ENCODE data around the gene MRPL49. TPM values are rescaled to one million over a fixed set of nuclear protein-coding genes. Genes with fewer than 3 reads are reported as not detected.

MRPL49 gene
- total RNA-seq, 1 experiment from 2014 or later, result 111 TPM

DNA sequence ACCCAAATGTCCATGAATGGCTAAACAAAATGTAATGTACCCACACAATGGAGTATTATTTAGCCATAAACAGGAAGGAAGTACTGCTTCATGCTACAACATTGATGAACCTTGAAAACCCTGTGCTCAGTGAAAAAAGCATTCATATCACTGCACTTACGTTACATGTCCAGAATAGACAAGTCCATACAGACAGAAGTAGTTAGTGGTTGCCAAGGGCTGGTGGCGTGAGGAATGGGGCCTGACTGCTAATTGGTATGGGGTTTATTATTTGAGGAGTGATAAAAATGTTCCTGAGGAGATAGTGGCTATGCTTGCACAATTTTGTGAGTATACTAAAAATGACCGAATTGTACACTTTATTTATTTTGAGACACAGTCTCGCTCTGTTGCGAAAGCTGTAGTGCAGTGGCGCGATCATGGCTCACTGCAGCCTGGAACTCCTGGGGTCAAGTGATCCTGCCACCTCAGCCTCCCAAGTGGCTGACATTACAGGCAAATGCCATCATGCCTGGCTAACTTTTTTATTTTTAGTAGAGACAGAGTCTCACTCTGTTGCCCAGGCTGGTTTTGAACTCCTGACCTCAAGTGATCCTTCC lies 19.9 kb downstream of the MRPL49 start:
- no TSS peak for BruUV-seq (replicated peaks)
- DNase-seq (ENCODE audit: low read depth, low spot score) (no peak), ATAC-seq (no peak)
- H3K27ac ChIP-seq (ENCODE audit: low read length), result no peak overlapping the region
- ChIA-PET CTCF (no interaction called here), POLR2A (no interaction called here)
- no peaks in the 10 kb centered on the region for H3K36me3 ChIP-seq (ENCODE audit: control insufficient read depth, insufficient read depth, low read length)
- TF ChIP-seq, protein P1, sequence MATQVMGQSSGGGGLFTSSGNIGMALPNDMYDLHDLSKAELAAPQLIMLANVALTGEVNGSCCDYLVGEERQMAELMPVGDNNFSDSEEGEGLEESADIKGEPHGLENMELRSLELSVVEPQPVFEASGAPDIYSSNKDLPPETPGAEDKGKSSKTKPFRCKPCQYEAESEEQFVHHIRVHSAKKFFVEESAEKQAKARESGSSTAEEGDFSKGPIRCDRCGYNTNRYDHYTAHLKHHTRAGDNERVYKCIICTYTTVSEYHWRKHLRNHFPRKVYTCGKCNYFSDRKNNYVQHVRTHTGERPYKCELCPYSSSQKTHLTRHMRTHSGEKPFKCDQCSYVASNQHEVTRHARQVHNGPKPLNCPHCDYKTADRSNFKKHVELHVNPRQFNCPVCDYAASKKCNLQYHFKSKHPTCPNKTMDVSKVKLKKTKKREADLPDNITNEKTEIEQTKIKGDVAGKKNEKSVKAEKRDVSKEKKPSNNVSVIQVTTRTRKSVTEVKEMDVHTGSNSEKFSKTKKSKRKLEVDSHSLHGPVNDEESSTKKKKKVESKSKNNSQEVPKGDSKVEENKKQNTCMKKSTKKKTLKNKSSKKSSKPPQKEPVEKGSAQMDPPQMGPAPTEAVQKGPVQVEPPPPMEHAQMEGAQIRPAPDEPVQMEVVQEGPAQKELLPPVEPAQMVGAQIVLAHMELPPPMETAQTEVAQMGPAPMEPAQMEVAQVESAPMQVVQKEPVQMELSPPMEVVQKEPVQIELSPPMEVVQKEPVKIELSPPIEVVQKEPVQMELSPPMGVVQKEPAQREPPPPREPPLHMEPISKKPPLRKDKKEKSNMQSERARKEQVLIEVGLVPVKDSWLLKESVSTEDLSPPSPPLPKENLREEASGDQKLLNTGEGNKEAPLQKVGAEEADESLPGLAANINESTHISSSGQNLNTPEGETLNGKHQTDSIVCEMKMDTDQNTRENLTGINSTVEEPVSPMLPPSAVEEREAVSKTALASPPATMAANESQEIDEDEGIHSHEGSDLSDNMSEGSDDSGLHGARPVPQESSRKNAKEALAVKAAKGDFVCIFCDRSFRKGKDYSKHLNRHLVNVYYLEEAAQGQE (IDR thresholded peaks at IDR 0.05; ENCODE audit: insufficient read depth in 1 of 2, low read depth in 2 of 2, low read length in 1 of 2), result no peak
- TF ChIP-seq TCF7L2 (IDR thresholded peaks at IDR 0.05; ENCODE audit: low read depth, low read length) (no peak), SIN3A (IDR thresholded peaks at IDR 0.05; ENCODE audit: borderline replicate concordance, insufficient read depth, low read depth, low read length) (no peak), POLR2AphosphoS5 (IDR thresholded peaks at IDR 0.05; ENCODE audit: low read depth, low read length) (no peak)
- TF ChIP-seq, protein P2, sequence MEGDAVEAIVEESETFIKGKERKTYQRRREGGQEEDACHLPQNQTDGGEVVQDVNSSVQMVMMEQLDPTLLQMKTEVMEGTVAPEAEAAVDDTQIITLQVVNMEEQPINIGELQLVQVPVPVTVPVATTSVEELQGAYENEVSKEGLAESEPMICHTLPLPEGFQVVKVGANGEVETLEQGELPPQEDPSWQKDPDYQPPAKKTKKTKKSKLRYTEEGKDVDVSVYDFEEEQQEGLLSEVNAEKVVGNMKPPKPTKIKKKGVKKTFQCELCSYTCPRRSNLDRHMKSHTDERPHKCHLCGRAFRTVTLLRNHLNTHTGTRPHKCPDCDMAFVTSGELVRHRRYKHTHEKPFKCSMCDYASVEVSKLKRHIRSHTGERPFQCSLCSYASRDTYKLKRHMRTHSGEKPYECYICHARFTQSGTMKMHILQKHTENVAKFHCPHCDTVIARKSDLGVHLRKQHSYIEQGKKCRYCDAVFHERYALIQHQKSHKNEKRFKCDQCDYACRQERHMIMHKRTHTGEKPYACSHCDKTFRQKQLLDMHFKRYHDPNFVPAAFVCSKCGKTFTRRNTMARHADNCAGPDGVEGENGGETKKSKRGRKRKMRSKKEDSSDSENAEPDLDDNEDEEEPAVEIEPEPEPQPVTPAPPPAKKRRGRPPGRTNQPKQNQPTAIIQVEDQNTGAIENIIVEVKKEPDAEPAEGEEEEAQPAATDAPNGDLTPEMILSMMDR (IDR thresholded peaks at IDR 0.05), result no peak
- no peaks in the 10 kb centered on the region for H3K4me1 ChIP-seq (ENCODE audit: control insufficient read depth, insufficient read depth, low read length)
- in situ Hi-C loops (cut with HindIII; ENCODE audit: low pct_unique_long_range_greater_than_20kb, low sequenced_read_pairs) (no loop called here), intact Hi-C loops (cut with micrococcal nuclease; ENCODE audit: unreplicated experiment) (no loop called here)
- no peaks in the 10 kb centered on the region for H3K27me3 ChIP-seq (ENCODE audit: control insufficient read depth, insufficient read depth, low read length)
- no peaks in the 10 kb centered on the region for H3K9me3 ChIP-seq (ENCODE audit: control insufficient read depth, insufficient read depth, low read depth, low read length)
- no peak overlapping the region for H3K4me3 ChIP-seq (ENCODE audit: low read depth in 2 of 2, low read length in 2 of 2)

DNA sequence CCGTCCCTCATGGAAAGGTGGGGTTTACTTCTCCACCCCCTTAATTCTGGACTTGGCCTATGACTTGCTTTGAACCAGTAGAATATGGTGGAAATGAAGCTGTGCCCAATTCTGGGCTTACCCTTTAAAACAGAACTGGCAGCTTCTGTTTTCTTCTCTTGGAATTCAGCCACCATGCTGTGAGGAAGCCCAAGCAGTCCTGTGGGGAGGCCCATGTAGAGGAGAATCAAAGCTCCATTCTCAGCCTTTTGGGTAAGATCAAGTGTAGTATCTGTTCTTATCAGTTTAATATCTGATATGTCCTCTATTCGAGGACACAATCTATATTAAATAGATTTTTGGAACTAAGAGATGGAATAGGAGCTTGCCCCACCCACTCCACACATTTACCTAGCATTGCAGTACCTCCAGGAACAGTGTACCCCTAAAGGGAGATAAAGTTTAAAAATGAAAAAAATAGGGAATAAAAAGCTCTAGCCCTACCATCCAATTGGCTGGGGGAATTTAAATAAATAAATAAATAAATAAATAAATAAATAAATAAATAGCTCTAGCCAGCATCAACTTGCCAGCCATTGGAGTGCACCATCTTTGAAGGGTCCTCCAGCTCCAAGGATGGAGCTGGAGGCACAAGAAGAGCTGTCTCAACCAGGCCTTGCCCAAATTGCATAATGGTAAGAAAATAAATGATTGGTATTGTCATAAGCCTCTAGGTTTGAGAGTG lies 25.4 kb downstream of the MRPL49 start:
- no peak for DNase-seq (ENCODE audit: low read depth, low spot score)

More for the DNA sequence above, 25.4 kb downstream of the MRPL49 start:
- Histone ChIP-seq H3K36me3 (ENCODE audit: control insufficient read depth, insufficient read depth, low read length) (no peaks in the 10 kb centered on the region), H3K27ac (ENCODE audit: low read length) (no peak overlapping the region), H3K4me1 (ENCODE audit: control insufficient read depth, insufficient read depth, low read length) (peaks cover 13% of the 10 kb centered on the region), H3K9me3 (ENCODE audit: control insufficient read depth, insufficient read depth, low read depth, low read length) (no peaks in the 10 kb centered on the region; the same call in 1 of the 2 replicates), H3K27me3 (ENCODE audit: control insufficient read depth, insufficient read depth, low read length) (no peaks in the 10 kb centered on the region), H3K4me3 (ENCODE audit: low read depth in 2 of 2, low read length in 2 of 2) (no peak overlapping the region)
- intact Hi-C loops (cut with micrococcal nuclease; ENCODE audit: unreplicated experiment), result no loop called here
- no TSS peak for BruUV-seq (replicated peaks)
- in situ Hi-C loops (cut with HindIII; ENCODE audit: low pct_unique_long_range_greater_than_20kb, low sequenced_read_pairs), result no loop called here
- POLR2A ChIA-PET, result interaction anchor here (0.6 kb wide), 2 partner anchors 8 to 186 kb away, joined by 3 to 4 read pairs; no protein-coding TSS in a partner anchor
- TF ChIP-seq SIN3A (IDR thresholded peaks at IDR 0.05; ENCODE audit: borderline replicate concordance, insufficient read depth, low read depth, low read length), result no peak
- no peak for TF ChIP-seq POLR2AphosphoS5 (IDR thresholded peaks at IDR 0.05; ENCODE audit: low read depth, low read length)
- TF ChIP-seq TCF7L2 (IDR thresholded peaks at IDR 0.05; ENCODE audit: low read depth, low read length), result no peak
- TF ChIP-seq, protein P1 (IDR thresholded peaks at IDR 0.05; ENCODE audit: insufficient read depth in 1 of 2, low read depth in 2 of 2, low read length in 1 of 2), result no peak
- TF ChIP-seq, protein P2 (IDR thresholded peaks at IDR 0.05), result no peak
- ATAC-seq, result no peak
- CTCF ChIA-PET, result interaction anchor here (0.7 to 1.1 kb wide), 2 partner anchors 12 to 14 kb away, joined by 3 to 8 read pairs; partner anchors contain the start of gene SYVN1

Measured in Panc1 (cell line).